ENCODE measurements around the gene MAPK8.

Gene MAPK8

GRCh38 chr10:48410503-48410902 lies 104.0 kb downstream of the MAPK8 start:
- no peak overlapping the region for H3K4me3 ChIP-seq (replicated peaks; ENCODE audit: low read depth, low read length)
- no peak for DNase-seq (ENCODE audit: extremely low read depth, low read depth)
- no peak for TF ChIP-seq CTCF (IDR thresholded peaks at IDR 0.05; ENCODE audit: low read depth, low read length, missing control alignments)

DNA sequence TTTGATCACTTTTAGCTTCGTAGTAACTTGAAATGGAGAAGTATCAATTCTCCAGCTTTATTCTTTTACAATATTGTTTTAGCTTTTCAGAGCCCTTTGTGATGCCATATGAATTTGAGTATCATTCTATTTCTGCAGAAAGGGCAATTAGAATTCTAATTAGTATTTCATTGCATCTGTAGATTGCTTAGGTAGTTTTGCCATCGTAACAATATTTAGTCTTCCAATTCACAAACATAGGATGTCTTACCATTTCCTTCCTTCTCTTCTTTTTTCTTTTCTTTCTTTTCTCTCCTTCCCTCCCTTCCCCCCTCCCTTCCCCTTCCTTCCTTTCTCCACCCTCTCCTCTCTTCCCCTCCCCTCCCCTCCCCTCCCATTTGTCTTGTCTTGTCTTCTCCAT lies 105.0 kb downstream of the MAPK8 start:
- no peak overlapping the region for H3K4me3 ChIP-seq (replicated peaks; ENCODE audit: low read depth, low read length)
- DNase-seq (ENCODE audit: extremely low read depth, low read depth), result no peak
- TF ChIP-seq CTCF (IDR thresholded peaks at IDR 0.05; ENCODE audit: low read depth, low read length, missing control alignments), result no peak

- no peak for TF ChIP-seq CTCF (IDR thresholded peaks at IDR 0.05; ENCODE audit: low read depth, low read length, missing control alignments)
- no peak for DNase-seq (ENCODE audit: extremely low read depth, low read depth)
- H3K4me3 ChIP-seq (replicated peaks; ENCODE audit: low read depth, low read length), result no peak overlapping the region
Observed at GRCh38 chr10:48412081-48412480, 105.6 kb downstream of the MAPK8 start.

DNA sequence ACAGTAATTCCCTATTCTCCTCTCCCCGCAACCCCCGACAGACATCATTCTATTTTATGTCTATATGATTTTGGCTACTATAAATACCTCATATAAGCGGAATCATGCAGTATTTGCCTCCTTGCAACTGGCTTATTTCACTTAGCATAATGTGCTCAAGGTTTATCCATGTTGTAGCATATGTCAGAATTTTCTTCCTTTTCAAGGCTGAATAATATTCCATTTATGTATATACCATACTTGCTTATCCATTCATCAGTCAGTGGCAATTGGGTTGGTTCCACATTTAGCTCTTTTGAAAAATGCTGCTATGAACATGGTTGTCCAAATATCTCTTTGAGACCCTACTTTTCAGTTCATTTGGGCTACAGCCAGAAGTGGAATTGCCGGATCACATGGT lies 106.5 kb downstream of the MAPK8 start:
- TF ChIP-seq CTCF (IDR thresholded peaks at IDR 0.05; ENCODE audit: low read depth, low read length, missing control alignments), result no peak
- no peak overlapping the region for H3K4me3 ChIP-seq (replicated peaks; ENCODE audit: low read depth, low read length)
- DNase-seq (ENCODE audit: extremely low read depth, low read depth), result no peak

DNA sequence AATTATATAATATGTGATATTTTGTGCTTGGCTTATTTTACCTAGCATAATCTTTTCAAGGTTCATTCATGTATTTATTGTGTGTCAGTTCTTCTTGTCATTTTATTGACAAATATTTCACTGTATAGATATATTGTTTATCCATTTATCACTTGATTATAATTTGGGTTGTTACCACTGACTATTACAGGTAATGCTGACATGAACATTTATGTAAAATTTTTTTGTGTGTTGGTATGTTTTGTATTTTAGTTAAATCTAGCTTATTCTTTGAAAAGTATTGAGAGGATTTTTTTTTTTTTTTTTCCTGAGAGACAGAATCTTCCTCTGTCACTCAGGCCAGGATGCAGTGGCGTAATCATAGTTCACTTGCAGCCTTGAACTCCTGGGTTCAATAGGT lies 107.7 kb downstream of the MAPK8 start:
- no peak for TF ChIP-seq CTCF (IDR thresholded peaks at IDR 0.05; ENCODE audit: low read depth, low read length, missing control alignments)
- H3K4me3 ChIP-seq (replicated peaks; ENCODE audit: low read depth, low read length), result no peak overlapping the region
- no peak for DNase-seq (ENCODE audit: extremely low read depth, low read depth)

- TF ChIP-seq CTCF (IDR thresholded peaks at IDR 0.05; ENCODE audit: low read depth, low read length, missing control alignments), result no peak
- no peak for DNase-seq (ENCODE audit: extremely low read depth, low read depth)
- no peak overlapping the region for H3K4me3 ChIP-seq (replicated peaks; ENCODE audit: low read depth, low read length)
Observed at GRCh38 chr10:48414778-48415177, 108.3 kb downstream of the MAPK8 start.

- no peak for DNase-seq (ENCODE audit: extremely low read depth, low read depth)
- H3K4me3 ChIP-seq (replicated peaks; ENCODE audit: low read depth, low read length), result no peak overlapping the region
- TF ChIP-seq CTCF (IDR thresholded peaks at IDR 0.05; ENCODE audit: low read depth, low read length, missing control alignments), result no peak
Observed at GRCh38 chr10:48416584-48417232, 110.2 kb downstream of the MAPK8 start.

Measured in HFF-Myc (cell line).